ENCODE results near the gene C2orf92.
"Not testable (repeated sequence)": the region's sequence is repeated elsewhere in the genome, so short reads cannot be mapped to it uniquely, and the experiment has no call there.

C2orf92 gene

DNA sequence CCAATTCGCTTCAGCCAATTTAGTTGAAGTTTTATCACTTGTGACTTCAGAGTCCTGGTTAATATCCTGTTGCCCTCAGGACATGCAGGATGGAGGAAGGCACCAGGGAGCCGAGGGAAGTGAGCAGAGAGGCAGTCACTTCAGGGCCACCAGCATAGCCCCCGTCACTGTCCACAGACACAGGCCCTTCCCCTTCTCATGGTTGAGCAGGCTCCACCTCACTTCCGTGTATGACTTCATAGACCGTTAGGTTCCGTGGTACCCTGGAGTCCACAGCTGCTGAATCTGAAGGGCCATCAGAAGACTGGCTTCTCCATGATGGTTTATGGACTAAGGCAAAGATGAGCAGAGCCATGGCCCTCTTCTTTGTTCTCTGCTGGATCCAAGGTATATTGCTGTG is at the start of gene C2orf92:
C2orf92 (plus strand) TSS at position 266 of the 400 bp plus-strand sequence; CDS start at position 342, 76 bp downstream.
- TF ChIP-seq TCF4 (CRISPR knock-in tag; IDR thresholded peaks at IDR 0.05; ENCODE audit: borderline replicate concordance) (no peak), GLIS3 (CRISPR knock-in tag; IDR thresholded peaks at IDR 0.05) (no peak), ZNF70 (CRISPR knock-in tag; IDR thresholded peaks at IDR 0.05) (no peak), ISL1 (CRISPR knock-in tag; IDR thresholded peaks at IDR 0.05) (no peak), ZFP30 (CRISPR knock-in tag; IDR thresholded peaks at IDR 0.05) (no peak), TOX (CRISPR knock-in tag; IDR thresholded peaks at IDR 0.05; ENCODE audit: borderline replicate concordance) (no peak), PPARA (CRISPR knock-in tag; IDR thresholded peaks at IDR 0.05; ENCODE audit: borderline replicate concordance) (no peak), SNAI2 (CRISPR knock-in tag; IDR thresholded peaks at IDR 0.05) (no peak), ZC3H10 (CRISPR knock-in tag; IDR thresholded peaks at IDR 0.05) (no peak), ZFP3 (CRISPR knock-in tag; IDR thresholded peaks at IDR 0.05) (no peak), ESRRG (CRISPR knock-in tag; IDR thresholded peaks at IDR 0.05) (no peak), BACH2 (CRISPR knock-in tag; IDR thresholded peaks at IDR 0.05; ENCODE audit: borderline replicate concordance) (no peak), RARB (CRISPR knock-in tag; IDR thresholded peaks at IDR 0.05) (no peak), ARNTL (CRISPR knock-in tag; IDR thresholded peaks at IDR 0.05; ENCODE audit: borderline replicate concordance, low read depth) (no peak)
- TF ChIP-seq, protein P1, sequence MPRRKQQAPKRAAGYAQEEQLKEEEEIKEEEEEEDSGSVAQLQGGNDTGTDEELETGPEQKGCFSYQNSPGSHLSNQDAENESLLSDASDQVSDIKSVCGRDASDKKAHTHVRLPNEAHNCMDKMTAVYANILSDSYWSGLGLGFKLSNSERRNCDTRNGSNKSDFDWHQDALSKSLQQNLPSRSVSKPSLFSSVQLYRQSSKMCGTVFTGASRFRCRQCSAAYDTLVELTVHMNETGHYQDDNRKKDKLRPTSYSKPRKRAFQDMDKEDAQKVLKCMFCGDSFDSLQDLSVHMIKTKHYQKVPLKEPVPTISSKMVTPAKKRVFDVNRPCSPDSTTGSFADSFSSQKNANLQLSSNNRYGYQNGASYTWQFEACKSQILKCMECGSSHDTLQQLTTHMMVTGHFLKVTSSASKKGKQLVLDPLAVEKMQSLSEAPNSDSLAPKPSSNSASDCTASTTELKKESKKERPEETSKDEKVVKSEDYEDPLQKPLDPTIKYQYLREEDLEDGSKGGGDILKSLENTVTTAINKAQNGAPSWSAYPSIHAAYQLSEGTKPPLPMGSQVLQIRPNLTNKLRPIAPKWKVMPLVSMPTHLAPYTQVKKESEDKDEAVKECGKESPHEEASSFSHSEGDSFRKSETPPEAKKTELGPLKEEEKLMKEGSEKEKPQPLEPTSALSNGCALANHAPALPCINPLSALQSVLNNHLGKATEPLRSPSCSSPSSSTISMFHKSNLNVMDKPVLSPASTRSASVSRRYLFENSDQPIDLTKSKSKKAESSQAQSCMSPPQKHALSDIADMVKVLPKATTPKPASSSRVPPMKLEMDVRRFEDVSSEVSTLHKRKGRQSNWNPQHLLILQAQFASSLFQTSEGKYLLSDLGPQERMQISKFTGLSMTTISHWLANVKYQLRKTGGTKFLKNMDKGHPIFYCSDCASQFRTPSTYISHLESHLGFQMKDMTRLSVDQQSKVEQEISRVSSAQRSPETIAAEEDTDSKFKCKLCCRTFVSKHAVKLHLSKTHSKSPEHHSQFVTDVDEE (CRISPR knock-in tag; IDR thresholded peaks at IDR 0.05): no peak
- TF ChIP-seq, protein P2, sequence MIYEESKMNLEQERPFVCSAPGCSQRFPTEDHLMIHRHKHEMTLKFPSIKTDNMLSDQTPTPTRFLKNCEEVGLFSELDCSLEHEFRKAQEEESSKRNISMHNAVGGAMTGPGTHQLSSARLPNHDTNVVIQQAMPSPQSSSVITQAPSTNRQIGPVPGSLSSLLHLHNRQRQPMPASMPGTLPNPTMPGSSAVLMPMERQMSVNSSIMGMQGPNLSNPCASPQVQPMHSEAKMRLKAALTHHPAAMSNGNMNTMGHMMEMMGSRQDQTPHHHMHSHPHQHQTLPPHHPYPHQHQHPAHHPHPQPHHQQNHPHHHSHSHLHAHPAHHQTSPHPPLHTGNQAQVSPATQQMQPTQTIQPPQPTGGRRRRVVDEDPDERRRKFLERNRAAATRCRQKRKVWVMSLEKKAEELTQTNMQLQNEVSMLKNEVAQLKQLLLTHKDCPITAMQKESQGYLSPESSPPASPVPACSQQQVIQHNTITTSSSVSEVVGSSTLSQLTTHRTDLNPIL (CRISPR knock-in tag; IDR thresholded peaks at IDR 0.05; ENCODE audit: low read depth): no peak
- TF ChIP-seq, protein P3, sequence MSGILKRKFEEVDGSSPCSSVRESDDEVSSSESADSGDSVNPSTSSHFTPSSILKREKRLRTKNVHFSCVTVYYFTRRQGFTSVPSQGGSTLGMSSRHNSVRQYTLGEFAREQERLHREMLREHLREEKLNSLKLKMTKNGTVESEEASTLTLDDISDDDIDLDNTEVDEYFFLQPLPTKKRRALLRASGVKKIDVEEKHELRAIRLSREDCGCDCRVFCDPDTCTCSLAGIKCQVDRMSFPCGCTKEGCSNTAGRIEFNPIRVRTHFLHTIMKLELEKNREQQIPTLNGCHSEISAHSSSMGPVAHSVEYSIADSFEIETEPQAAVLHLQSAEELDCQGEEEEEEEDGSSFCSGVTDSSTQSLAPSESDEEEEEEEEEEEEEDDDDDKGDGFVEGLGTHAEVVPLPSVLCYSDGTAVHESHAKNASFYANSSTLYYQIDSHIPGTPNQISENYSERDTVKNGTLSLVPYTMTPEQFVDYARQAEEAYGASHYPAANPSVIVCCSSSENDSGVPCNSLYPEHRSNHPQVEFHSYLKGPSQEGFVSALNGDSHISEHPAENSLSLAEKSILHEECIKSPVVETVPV (CRISPR knock-in tag; IDR thresholded peaks at IDR 0.05): no peak
- TF ChIP-seq, protein P4, sequence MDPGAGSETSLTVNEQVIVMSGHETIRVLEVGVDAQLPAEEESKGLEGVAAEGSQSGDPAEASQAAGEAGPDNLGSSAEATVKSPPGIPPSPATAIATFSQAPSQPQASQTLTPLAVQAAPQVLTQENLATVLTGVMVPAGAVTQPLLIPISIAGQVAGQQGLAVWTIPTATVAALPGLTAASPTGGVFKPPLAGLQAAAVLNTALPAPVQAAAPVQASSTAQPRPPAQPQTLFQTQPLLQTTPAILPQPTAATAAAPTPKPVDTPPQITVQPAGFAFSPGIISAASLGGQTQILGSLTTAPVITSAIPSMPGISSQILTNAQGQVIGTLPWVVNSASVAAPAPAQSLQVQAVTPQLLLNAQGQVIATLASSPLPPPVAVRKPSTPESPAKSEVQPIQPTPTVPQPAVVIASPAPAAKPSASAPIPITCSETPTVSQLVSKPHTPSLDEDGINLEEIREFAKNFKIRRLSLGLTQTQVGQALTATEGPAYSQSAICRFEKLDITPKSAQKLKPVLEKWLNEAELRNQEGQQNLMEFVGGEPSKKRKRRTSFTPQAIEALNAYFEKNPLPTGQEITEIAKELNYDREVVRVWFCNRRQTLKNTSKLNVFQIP (CRISPR knock-in tag; IDR thresholded peaks at IDR 0.05; ENCODE audit: borderline replicate concordance, low read depth): no peak
- no peak for ATAC-seq

DNA sequence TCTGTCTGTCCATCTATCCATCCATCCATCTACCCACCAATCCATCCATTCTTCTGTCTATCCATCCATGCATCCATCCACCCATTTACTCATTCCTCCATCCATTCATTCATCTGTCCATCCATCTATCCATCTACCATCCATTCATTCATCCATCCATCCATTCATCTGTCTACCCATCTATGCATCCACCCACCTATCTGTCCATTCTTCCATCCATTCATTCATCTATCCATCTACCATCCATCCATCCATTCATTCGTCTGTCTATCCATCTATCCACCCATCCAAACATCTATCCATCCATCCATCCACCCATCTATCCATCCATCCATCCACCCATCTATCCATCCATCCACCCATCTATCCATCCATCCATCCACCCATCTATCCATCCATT is 49.0 kb upstream of the C2orf92 start:
- ATAC-seq: not testable (repeated sequence)

DNA sequence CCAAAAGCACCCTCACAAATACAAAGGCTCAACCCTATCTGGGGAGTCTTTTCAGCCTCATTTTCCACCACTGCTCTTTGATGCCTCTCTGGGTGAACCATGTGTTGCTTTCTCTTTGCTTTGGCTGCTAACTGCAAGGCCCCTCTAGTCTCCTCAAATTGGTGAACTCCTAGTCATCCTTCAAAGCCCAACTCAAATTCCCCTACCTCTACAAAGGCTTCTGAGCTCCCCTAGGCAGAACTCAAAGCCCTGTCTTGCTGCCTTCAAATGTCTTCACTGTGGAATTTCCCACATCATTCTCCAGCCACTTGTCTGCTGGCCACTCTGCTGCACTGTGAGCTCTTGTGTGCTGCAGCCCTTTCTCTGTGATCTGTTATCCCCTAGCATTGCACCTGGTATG is 46.5 kb upstream of the C2orf92 start:
- TF ChIP-seq ZFP3 (CRISPR knock-in tag; IDR thresholded peaks at IDR 0.05): peak; percentile 87
- not testable (repeated sequence) for ATAC-seq

DNA sequence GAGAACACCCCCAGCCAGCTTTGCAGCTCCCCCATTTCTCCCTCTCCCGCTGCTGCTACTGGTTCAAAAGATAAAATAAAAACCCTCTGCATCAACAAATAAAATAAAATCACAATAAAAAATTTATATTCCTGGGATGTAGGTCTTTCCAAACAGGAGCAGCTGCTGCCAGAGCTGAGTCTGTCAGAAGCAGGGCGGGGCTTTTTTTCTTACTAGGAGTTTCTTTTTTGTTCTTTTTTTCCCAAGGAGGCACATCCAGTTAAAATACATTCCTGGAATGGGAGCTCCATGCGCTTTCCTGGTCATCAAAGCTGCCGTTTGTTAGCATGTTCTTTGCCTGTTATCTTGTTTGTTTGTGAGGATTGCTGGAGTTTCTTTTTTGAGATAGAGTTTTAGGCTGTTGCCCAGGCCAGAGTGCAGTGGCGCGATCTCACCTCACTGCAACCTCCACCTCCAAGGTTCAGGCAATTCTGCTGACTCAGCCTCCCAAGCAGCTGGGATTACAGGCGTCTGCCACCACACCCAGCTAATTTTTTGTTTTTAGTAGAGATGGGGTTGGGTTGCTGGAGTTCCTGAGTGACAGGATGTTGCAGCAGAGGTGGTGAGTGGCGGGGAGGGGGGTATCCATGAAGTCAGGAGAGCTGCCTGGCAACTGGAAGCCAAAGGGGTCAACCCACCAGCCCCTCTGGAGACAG is 44.0 kb upstream of the C2orf92 start:
- not testable (repeated sequence) for ATAC-seq

DNA sequence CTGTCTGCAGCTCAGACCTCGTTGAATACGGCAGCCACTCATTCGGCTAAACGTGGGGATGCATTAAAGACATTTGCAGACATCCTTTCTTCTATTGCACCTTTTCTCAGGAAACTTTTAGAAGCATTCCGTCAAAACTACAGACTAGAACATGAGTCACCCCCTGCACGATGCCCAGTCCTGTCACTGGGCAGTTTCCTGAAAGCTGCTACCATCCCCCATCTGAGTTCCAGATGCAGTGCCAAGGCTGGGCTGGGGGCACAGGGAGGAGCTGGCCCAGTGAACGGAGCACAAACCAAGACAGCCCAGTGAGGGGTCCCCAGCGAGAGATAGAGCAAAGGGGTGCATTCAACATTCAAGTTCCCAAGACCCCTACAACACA is 43.5 kb upstream of the C2orf92 start:
- not testable (repeated sequence) for ATAC-seq
